Left renal pelvis (tissue), 4 donors: ENCODE measurements around the gene MTHFSD. TPM values are rescaled to one million over a fixed set of nuclear protein-coding genes. Genes with fewer than 3 reads are reported as not detected.

Source experiments
- DNase-seq, 4 donors: peaks; one replicate each; pipeline ENCODE4 v3.0.0-alpha.2; 2013; ENCODE audit warnings: low read depth in 4 of 4, low spot score in 3 of 4
- polyA plus RNA-seq, 4 donors: library from polyadenylated mRNA; unstranded; fragments of 120-200 nt; gene quantifications; one replicate each; pipeline ENCODE4 v1.2.1, GENCODE V29; 2013; ENCODE audit not compliant: insufficient read length in 4 of 4

Gene MTHFSD
- polyA plus RNA-seq, 4 donors = 20.7 to 30.9 (median 24.8) TPM

GRCh38 chr16:86572041-86572521 lies 17.0 kb upstream of the MTHFSD start:
- no peak for DNase-seq

GRCh38 chr16:86571530-86571915 lies 16.5 kb upstream of the MTHFSD start:
- no peak for DNase-seq

- DNase-seq = no peak
Observed at GRCh38 chr16:86570558-86571529, 15.8 kb upstream of the MTHFSD start.

- DNase-seq = no peak
Observed at GRCh38 chr16:86569701-86570447, 14.8 kb upstream of the MTHFSD start.

- no peak for DNase-seq
Observed at GRCh38 chr16:86568677-86569623, 13.9 kb upstream of the MTHFSD start.

GRCh38 chr16:86567701-86568581 lies 12.9 kb upstream of the MTHFSD start:
- no peak for DNase-seq

- DNase-seq = no peak
Observed at GRCh38 chr16:86566966-86567700, 12.1 kb upstream of the MTHFSD start.

- peak; percentile 91 to 94 (median 92) for DNase-seq
Observed at GRCh38 chr16:86566601-86566965, 11.5 kb upstream of the MTHFSD start, which contains the start of gene FOXC2. TSS of gene FOXC2 (plus strand) at chr16:86566829. CDS start at chr16:86567336, 507 bp downstream.

GRCh38 chr16:86565644-86566511 lies 10.8 kb upstream of the MTHFSD start:
- DNase-seq = no peak

- no peak for DNase-seq
Observed at GRCh38 chr16:86565181-86565631, 10.2 kb upstream of the MTHFSD start.

GRCh38 chr16:86563469-86564345 lies 8.7 kb upstream of the MTHFSD start:
- peak in 3 of 4 donors; percentile 88 to 90 (median 90) for DNase-seq

- no peak for DNase-seq
Observed at GRCh38 chr16:86562356-86562755, 7.3 kb upstream of the MTHFSD start.

- no peak for DNase-seq
Observed at GRCh38 chr16:86559802-86560305, 4.8 kb upstream of the MTHFSD start.

GRCh38 chr16:86558355-86559193 lies 3.5 kb upstream of the MTHFSD start:
- no peak for DNase-seq

GRCh38 chr16:86557587-86557986 lies 2.6 kb upstream of the MTHFSD start:
- DNase-seq = no peak
